Measurements from ENCODE around the gene DHCR24. TPM values are rescaled to one million over a fixed set of nuclear protein-coding genes. Genes with fewer than 3 reads are reported as not detected.

The DHCR24 gene, protein sequence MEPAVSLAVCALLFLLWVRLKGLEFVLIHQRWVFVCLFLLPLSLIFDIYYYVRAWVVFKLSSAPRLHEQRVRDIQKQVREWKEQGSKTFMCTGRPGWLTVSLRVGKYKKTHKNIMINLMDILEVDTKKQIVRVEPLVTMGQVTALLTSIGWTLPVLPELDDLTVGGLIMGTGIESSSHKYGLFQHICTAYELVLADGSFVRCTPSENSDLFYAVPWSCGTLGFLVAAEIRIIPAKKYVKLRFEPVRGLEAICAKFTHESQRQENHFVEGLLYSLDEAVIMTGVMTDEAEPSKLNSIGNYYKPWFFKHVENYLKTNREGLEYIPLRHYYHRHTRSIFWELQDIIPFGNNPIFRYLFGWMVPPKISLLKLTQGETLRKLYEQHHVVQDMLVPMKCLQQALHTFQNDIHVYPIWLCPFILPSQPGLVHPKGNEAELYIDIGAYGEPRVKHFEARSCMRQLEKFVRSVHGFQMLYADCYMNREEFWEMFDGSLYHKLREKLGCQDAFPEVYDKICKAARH
- 44.0 and 52.2 TPM in 2 replicates for total RNA-seq

GRCh38 chr1:54886724-54887664, at the start of gene DHCR24:
Gene DHCR24, minus strand, starts transcription at chr1:54887195. Its CDS starts 76 bp downstream, at chr1:54887119.

GRCh38 chr1:54800899-54801759, 85.9 kb downstream of the DHCR24 start, which contains the start of gene TTC22:
Gene TTC22, minus strand, starts transcription at chr1:54801323. Its CDS starts 160 bp downstream, at chr1:54801163.

Other genes with a start within 250 kb of the DHCR24 start
- gene MROH7, start 245.4 kb downstream of the DHCR24 start, total RNA-seq = 0.75 and 0.79 TPM in 2 replicates
- gene TTC4, start 171.3 kb downstream of the DHCR24 start, total RNA-seq = 16.0 and 19.4 TPM in 2 replicates
- 3.0 and 3.5 TPM in 2 replicates for gene PARS2, start 122.7 kb downstream of the DHCR24 start, total RNA-seq
- gene TTC22, start 85.9 kb downstream of the DHCR24 start, total RNA-seq = under 0.01 TPM in 1 of 2 replicates, not detected in the other
- not detected in 2 replicates for gene TMEM61, start 93.4 kb upstream of the DHCR24 start, total RNA-seq
- not detected in 2 replicates for gene BSND, start 111.7 kb upstream of the DHCR24 start, total RNA-seq
- gene PCSK9, start 152.4 kb upstream of the DHCR24 start, total RNA-seq = 0.25 and 0.40 TPM in 2 replicates